GM21825 (cell line): ENCODE measurements around the gene BTG2.
"Not testable (repeated sequence)": the region's sequence is repeated elsewhere in the genome, so short reads cannot be mapped to it uniquely, and the experiment has no call there.

Experiments used
- ATAC-seq: cut with Tn5 transposase; IDR thresholded peaks from one replicate; pipeline ENCODE4 v1.9.1; 2021; ENCODE audit warnings: mild to moderate bottlenecking, moderate library complexity; ENCODE audit not compliant: unreplicated experiment

Gene BTG2

GRCh38 chr1:203291201-203292096, 13.9 kb upstream of the BTG2 start:
- ATAC-seq = no peak

GRCh38 chr1:203295796-203296195, 9.5 kb upstream of the BTG2 start:
- no peak for ATAC-seq

GRCh38 chr1:203296460-203297073, 8.8 kb upstream of the BTG2 start:
- ATAC-seq = no peak

DNA sequence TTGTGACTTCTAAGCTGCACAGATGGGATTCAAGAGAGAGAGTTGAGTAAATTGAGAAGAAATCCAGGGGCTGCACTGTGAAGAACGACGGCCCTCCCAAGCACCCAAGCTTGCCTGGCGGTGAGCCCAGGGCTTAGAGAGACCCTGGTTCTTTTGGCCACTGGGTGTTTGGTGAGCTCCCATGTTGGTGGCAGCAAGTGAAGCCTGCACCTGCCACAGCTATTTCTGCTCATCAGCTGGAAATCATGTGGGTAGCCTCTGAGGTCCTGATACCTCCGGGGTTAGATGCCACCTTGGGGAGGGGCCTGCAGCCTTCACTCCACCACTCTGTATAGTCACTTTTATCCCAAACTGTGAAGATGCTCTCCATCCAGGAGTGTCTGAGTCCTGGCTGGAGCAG, 6.2 kb upstream of the BTG2 start:
- ATAC-seq = peak; percentile 42

GRCh38 chr1:203299719-203300429, 5.4 kb upstream of the BTG2 start:
- not testable (repeated sequence) for ATAC-seq

- no peak for ATAC-seq
Observed at GRCh38 chr1:203300441-203301330, 4.6 kb upstream of the BTG2 start.

GRCh38 chr1:203301331-203301668, 4.0 kb upstream of the BTG2 start:
- no peak for ATAC-seq

DNA sequence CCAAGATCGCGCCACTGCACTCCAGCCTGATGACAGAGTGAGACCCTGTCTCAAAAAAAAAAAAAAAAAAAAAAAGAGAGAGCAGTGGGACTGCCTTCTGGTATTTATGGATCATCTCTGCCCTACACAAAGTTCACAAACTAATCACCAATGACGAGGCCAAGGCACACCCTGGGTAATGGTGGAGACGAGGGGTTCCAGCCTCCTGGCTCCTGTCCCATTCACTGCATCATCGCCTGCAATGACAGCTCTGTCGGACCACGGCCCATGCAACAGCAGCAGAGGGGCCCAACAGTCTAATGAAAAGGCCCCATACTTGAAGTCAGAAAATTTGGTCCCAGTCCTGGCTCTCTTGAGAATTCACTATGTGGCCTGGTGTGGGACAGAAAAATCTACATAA, 2.9 kb upstream of the BTG2 start:
- no peak for ATAC-seq

GRCh38 chr1:203302894-203303293, 2.4 kb upstream of the BTG2 start:
- ATAC-seq = no peak

DNA sequence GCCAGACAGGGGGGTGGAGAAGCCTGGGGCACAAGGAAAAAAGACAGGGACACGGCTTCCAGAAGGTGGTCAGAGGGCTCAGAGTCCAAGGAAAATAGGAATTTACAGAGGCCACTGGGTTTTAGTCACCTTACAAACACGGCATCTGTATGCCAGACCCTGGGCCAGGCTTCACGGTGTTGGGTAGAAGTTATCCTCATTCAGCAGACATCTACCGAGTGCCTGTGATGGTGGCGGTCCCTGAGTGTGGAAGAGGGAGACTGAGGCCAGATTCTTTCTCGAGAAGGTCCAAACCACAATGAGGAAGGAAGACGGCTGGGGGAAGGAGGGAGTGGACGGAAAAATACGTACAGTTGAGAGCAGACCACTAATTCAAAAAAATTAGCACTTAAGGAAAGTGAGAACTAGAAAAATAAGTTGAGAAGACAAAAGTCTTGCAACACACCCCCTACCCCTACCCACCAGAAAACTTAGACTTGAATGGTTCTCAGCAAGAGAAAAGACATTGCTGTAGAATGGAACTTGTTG, 864 bp upstream of the BTG2 start:
- ATAC-seq = no peak

- ATAC-seq = peak; percentile 8
Observed at GRCh38 chr1:203305809-203306088, 430 bp downstream of the BTG2 start.

DNA sequence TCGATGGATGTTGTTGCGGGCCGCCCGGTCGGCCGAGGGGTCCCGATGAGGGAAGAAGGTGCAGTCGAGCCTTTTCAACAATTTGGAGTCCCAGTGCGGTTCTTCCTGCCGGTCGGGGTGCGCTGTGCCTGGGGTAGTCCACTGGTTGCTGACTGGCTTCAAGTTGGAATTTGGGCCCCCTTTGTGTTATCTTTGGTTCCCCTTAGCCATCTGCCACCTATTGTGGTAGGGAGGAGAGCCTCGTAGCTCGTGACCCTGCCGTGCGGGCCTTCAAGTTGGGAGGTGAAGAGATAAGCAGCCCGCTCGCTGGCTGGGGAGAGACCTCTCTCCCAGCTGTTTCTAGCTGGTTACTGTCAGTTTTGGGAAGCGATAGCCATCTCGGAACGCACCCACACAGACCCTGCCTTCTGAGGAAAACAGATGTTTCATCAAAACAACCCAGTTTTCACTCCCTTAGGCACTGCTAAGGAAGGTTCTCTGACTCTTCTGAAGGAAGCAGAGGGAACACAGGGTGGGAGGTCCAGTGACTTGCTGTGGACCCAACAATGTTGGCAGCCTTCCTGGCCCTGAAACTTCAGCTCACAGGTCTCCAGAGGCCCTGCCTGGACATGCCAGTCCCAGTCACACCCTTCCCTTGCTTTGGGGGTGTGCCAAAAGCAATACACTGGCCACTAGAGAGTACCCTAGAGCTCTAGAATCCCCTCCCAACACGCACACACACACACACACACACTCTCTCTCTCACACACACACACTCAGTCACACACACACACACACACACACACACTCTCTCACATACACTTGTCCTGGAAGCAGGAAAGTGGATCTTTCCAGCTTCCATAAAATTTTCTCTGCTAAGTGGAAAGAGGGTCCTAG, 1.0 kb downstream of the BTG2 start:
- ATAC-seq = no peak

- ATAC-seq = no peak
Observed at GRCh38 chr1:203306965-203307541, 1.7 kb downstream of the BTG2 start.

GRCh38 chr1:203307641-203308126, 2.4 kb downstream of the BTG2 start:
- ATAC-seq = no peak

GRCh38 chr1:203308328-203308922, 3.1 kb downstream of the BTG2 start:
- no peak for ATAC-seq

GRCh38 chr1:203308923-203309331, 3.6 kb downstream of the BTG2 start:
- ATAC-seq = no peak

DNA sequence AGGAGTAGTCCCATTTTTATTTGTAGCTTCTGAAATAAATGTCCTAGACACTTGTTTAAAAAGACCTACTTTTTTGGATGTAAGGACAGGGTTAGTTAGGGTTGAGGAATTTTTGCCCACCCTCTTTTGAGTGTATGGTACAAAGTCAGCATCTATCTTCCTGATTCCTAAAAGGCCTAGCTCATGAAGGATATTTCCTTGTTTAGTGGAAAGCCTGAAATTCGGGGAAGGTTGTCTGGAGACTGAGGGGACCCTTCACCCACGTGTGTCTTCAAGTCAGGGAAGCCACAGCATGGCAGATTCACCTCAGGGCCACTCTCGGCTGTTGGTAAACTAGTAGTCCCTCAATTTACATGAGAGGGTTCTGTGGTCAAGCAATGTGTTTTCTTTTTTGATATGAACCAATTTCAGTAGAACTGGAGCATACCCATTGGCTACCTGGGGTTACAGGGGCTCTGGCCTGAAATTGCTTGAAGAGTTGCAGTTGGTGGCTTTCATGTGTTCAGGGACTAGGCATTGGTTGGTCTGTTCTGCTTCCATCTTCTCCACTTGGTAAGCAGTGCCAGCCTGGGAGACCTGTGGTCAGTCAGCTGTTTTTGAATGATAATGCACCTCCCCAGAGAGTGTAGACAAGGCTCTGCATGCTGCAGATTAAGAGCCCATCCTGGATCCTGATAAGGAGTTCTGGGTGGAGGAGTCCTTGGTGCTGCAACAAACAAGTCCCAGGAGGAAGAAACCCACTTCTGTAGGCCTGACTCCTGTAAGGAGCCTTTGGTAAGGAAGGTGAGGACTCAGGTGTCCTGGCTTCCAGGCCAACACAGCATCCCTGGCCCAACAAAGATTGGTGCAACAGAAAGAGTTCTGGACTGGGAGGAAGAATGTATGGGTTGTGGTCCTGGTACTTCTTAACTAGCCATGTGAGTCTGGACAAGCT, 6.3 kb downstream of the BTG2 start:
- ATAC-seq = no peak
